WTC11 (cell line): Measurements from ENCODE around the gene ZSCAN20. TPM values are rescaled to one million over a fixed set of nuclear protein-coding genes. Genes with fewer than 3 reads are reported as not detected.

Experiments used
- ATAC-seq: fragments of 200-7000 bp; cut with Tn5 transposase; 2 replicates; pipeline ENCODE4 v1.10.0; 2021; ENCODE audit warnings: mild to moderate bottlenecking, moderate library complexity
- CTCF ChIA-PET: fragments of 300-600 bp; sonication (Branson Sonifier 250); formaldehyde crosslinking; loops from one replicate; lab custom pipeline; 2021; ENCODE audit warnings: antibody characterized with exemption; lab: Charles Lee
- POLR2A ChIA-PET: fragments of 350-600 bp; sonication (Branson Sonifier 250); formaldehyde crosslinking; loops from one replicate; lab custom pipeline; 2021; ENCODE audit warnings: antibody characterized with exemption; lab: Charles Lee
- DNase-seq: peaks from one replicate; pipeline ENCODE4 v3.0.0; 2021; ENCODE audit warnings: low spot score
- H3K27ac Mint-ChIP-seq: 2 replicates; pipeline ENCODE4 v1.8.0; 2021; ENCODE audit warnings: mixed read lengths
- H3K27me3 Mint-ChIP-seq: 2 replicates; pipeline ENCODE4 v1.8.0; 2021; ENCODE audit warnings: low read depth, mild to moderate bottlenecking, moderate library complexity, mixed read lengths
- H3K36me3 Mint-ChIP-seq: 2 replicates; pipeline ENCODE4 v1.8.0; 2021; ENCODE audit warnings: mixed read lengths
- H3K4me1 Mint-ChIP-seq: 2 replicates; pipeline ENCODE4 v1.8.0; 2022; ENCODE audit warnings: mixed read lengths
- H3K4me3 Mint-ChIP-seq: 2 replicates; pipeline ENCODE4 v1.8.0; 2021; ENCODE audit warnings: mild to moderate bottlenecking, moderate library complexity, mixed read lengths
- H3K9me3 Mint-ChIP-seq: 2 replicates; pipeline ENCODE4 v1.8.0; 2021; ENCODE audit warnings: mixed read lengths
- AFF4 ChIP-seq: sonication (generic); formaldehyde crosslinking; IDR thresholded peaks from 2 replicates; pipeline ENCODE4 v1.8.1; 2023; ENCODE audit warnings: mild to moderate bottlenecking, missing genetic modification reagents, borderline replicate concordance
- CREM ChIP-seq: sonication (generic); formaldehyde crosslinking; IDR thresholded peaks from 2 replicates; pipeline ENCODE4 v1.8.1; 2022; ENCODE audit warnings: mild to moderate bottlenecking, missing genetic modification reagents, moderate library complexity
- CTCF ChIP-seq: fragments of 200-600 bp; IDR thresholded peaks from 2 replicates; pipeline ENCODE4 v1.8.0; 2022; ENCODE audit warnings: antibody characterized with exemption
- ELF4 ChIP-seq: sonication (generic); formaldehyde crosslinking; IDR thresholded peaks from 2 replicates; pipeline ENCODE4 v1.8.1; 2022; ENCODE audit warnings: low read depth, mild to moderate bottlenecking, moderate library complexity, missing genetic modification reagents
- FOXK1 ChIP-seq: sonication (generic); formaldehyde crosslinking; IDR thresholded peaks from 2 replicates; pipeline ENCODE4 v1.8.0; 2022; ENCODE audit warnings: mild to moderate bottlenecking, moderate library complexity, missing genetic modification reagents
- GRHL2 ChIP-seq: fragments of 250-450 bp; sonication (Bioruptor Pico); IDR thresholded peaks from 2 replicates; pipeline ENCODE4 v1.8.0; 2022; ENCODE audit warnings: mild to moderate bottlenecking, moderate library complexity; ENCODE audit not compliant: insufficient replicate concordance, severe bottlenecking
- MAX ChIP-seq: sonication (generic); formaldehyde crosslinking; IDR thresholded peaks from 2 replicates; pipeline ENCODE4 v1.8.0; 2022; ENCODE audit warnings: mild to moderate bottlenecking, missing genetic modification reagents
- MLX ChIP-seq: sonication (generic); formaldehyde crosslinking; IDR thresholded peaks from 2 replicates; pipeline ENCODE4 v1.8.1; 2023; ENCODE audit warnings: mild to moderate bottlenecking, missing genetic modification reagents, moderate library complexity
- RELA ChIP-seq: sonication (generic); formaldehyde crosslinking; IDR thresholded peaks from 2 replicates; pipeline ENCODE4 v1.8.1; 2022; ENCODE audit warnings: missing genetic modification reagents, mild to moderate bottlenecking, borderline replicate concordance
- SOX15 ChIP-seq: fragments of 250-450 bp; sonication (Bioruptor Pico); IDR thresholded peaks from 2 replicates; pipeline ENCODE4 v1.9.0; 2021; ENCODE audit warnings: mild to moderate bottlenecking
- TCF7 ChIP-seq: sonication (generic); formaldehyde crosslinking; IDR thresholded peaks from 2 replicates; pipeline ENCODE4 v1.8.0; 2022; ENCODE audit warnings: mild to moderate bottlenecking, low read depth, missing genetic modification reagents, moderate library complexity
- USF2 ChIP-seq: sonication (generic); formaldehyde crosslinking; IDR thresholded peaks from 2 replicates; pipeline ENCODE4 v1.8.1; 2023; ENCODE audit warnings: mild to moderate bottlenecking, missing genetic modification reagents, moderate library complexity
- ZBTB43 ChIP-seq: sonication (generic); formaldehyde crosslinking; IDR thresholded peaks from 2 replicates; pipeline ENCODE4 v1.8.1; 2023; ENCODE audit warnings: mild to moderate bottlenecking, missing genetic modification reagents
- ZNF138 ChIP-seq: sonication (generic); formaldehyde crosslinking; conservative IDR thresholded peaks from 2 replicates; pipeline ENCODE4 v1.8.1; 2022; ENCODE audit warnings: mild to moderate bottlenecking, moderate library complexity, missing genetic modification reagents
- ZNF317 ChIP-seq: sonication (generic); formaldehyde crosslinking; IDR thresholded peaks from 2 replicates; pipeline ENCODE4 v1.8.1; 2023; ENCODE audit warnings: low read depth, mild to moderate bottlenecking, moderate library complexity, missing genetic modification reagents, borderline replicate concordance
- ZNF532 ChIP-seq: fragments of 250-450 bp; sonication (Bioruptor Pico); IDR thresholded peaks from 2 replicates; pipeline ENCODE4 v1.9.0; 2021; ENCODE audit warnings: mild to moderate bottlenecking, borderline replicate concordance
- total RNA-seq: library from RNA; stranded (reverse); gene quantifications from 3 replicates; pipeline ENCODE4 v1.2.3, GENCODE V29; 2021

Gene ZSCAN20
- total RNA-seq, 1 experiment from 2014 or later, result 3.7 TPM

- TF ChIP-seq AFF4 (CRISPR knock-in tag) (no peak), TCF7 (CRISPR knock-in tag) (no peak)
Measured at GRCh38 chr1:33445108-33445507, 27.3 kb upstream of the ZSCAN20 start (continued).

- no peak for DNase-seq
- no peaks in the 10 kb centered on the region for H3K36me3 Mint-ChIP-seq
- CTCF ChIA-PET, result interaction anchor here (0.8 to 3.5 kb wide), 3 partner anchors 9 to 151 kb away, joined by 3 to 25 read pairs (median 4); no protein-coding TSS in a partner anchor
Measured at GRCh38 chr1:33446590-33446989, 25.9 kb upstream of the ZSCAN20 start.

More at GRCh38 chr1:33446590-33446989, 25.9 kb upstream of the ZSCAN20 start:
- Mint-ChIP-seq H3K4me3 (no peak overlapping the region), H3K27me3 (peaks cover 27% of the 10 kb centered on the region), H3K27ac (no peak overlapping the region), H3K4me1 (peaks cover 9% of the 10 kb centered on the region), H3K9me3 (no peaks in the 10 kb centered on the region)
- TF ChIP-seq ZNF317 (no peak), SOX15 (CRISPR knock-in tag) (no peak), GRHL2 (CRISPR knock-in tag) (no peak), RELA (CRISPR knock-in tag) (no peak), CTCF (no peak), ZNF532 (CRISPR knock-in tag) (no peak), MAX (CRISPR knock-in tag) (no peak), ELF4 (CRISPR knock-in tag) (no peak), CREM (CRISPR knock-in tag) (no peak), FOXK1 (CRISPR knock-in tag) (no peak), ZNF138 (CRISPR knock-in tag) (no peak), ZBTB43 (no peak), MLX (no peak), USF2 (no peak)
- POLR2A ChIA-PET, result no interaction called here
- ATAC-seq, result no peak
